GM18873 (cell line): ENCODE results near the gene DAPK1.

Source experiments
- ATAC-seq: cut with Tn5 transposase; IDR thresholded peaks from one replicate; pipeline ENCODE4 v1.9.1; 2021; ENCODE audit warnings: mild to moderate bottlenecking, moderate library complexity, moderate number of reproducible peaks; ENCODE audit not compliant: unreplicated experiment, low FRiP score

The DAPK1 gene

GRCh38 chr9:87586731-87587355 is 89.2 kb downstream of the DAPK1 start:
- ATAC-seq = no peak

DNA sequence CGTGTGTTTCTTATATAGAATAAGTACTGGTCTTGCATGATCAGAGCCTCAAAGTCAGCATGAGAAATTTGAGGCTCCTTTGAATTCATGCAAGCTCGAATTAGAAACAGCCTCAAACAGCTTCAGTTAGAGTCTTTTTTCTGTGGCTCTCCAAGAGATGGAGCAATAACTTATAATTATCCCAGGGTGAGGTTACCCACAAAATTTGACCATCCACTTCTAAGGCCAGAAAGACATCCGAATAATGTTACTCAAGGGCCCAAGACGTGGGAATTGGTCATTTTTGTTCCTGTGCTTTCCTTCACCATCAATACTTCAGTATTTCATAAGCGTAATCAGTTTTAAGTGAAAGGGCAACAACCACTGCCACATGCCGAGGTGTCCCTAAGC is 89.7 kb downstream of the DAPK1 start:
- ATAC-seq = no peak

DNA sequence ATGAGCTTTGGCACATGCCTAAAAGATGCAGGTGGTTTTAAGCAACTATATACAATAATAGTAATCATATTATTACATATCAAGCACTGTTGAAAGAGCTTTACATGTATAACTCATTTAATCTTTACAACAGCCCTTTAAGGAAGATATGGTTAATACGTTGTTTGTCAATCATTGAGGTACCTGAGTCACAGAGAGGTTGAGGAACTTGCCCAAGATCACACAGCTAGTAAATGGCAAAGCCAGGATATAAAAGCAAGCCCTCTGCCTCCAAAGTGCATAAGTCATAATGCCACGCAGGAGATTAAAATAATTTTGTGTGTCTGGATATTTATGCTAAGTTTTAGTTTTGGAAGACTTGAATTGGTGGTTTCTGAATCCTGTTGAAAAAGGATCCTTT is 90.2 kb downstream of the DAPK1 start:
- no peak for ATAC-seq

GRCh38 chr9:87588339-87588738 is 90.7 kb downstream of the DAPK1 start:
- ATAC-seq = no peak

- ATAC-seq = no peak
These were observed 93.3 kb downstream of the DAPK1 start for GRCh38 chr9:87590996-87591395.

DNA sequence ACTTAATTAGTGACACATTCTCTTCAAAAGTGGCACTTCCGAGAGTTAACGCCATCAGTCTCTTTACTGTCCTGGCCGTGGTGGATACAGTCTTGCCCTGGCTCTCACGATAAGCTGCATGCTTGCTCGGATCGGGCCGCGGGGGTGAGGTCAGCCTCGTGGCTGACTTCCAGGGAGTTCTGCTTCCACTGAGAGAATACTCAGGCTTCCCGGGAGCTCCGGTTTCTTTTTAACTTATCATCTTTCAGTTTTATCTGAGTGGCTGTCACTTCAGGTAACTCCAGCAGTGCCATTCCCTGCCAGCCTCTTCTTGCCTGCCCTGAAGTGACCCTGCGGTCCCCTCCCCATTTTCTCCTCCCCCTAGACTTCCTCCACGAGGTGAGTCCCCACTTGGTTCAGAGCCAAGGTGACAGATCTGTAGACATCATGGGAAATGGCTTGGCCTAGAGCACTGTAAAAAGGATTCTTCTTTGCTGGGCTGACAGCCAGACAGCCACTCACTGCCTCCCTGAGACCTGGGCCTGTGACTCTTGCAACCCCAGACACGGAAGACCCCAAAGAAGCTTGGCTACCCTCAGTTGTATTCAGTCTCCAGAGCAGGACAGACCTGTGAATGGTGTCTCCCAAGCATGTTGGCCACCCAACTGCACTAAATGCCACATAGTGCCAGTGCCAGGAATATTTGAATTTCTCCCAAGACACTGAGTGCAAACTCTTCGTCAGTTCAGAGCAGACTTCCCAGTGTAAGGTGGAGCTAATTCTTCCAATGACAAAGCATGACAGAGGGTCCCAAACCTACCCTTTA is 95.1 kb downstream of the DAPK1 start:
- no peak for ATAC-seq

DNA sequence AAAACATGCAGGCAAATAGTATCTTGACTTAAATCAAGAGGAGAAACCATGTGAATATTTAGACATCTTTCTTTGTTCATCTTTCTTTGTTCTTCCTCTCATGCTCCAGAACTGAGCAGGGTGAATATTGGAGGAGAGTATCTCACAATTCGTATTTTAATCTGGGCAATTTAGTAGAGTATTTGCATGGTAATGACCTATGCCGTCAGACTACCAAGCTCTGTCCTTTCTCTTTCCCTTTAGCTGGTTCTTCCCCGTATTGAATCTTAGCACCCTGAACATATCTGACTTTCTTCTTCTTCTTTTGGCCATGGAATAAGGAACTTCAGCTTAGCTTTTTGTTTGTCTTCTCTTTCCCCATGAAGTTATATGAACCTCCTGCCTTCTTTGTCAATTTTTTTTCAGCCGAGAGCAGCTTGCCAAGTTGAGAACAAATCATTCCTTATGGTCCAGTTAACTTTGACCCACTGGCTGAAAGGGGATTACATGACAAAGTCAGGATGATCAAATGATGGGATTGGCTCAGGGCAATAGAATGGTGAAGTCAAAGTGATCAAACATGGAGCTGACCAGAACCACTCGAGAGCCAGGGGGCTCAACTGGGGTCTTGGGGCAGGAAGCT is 95.8 kb downstream of the DAPK1 start:
- ATAC-seq = no peak

- ATAC-seq = no peak
These were observed 96.5 kb downstream of the DAPK1 start for GRCh38 chr9:87594194-87594593.

GRCh38 chr9:87594662-87595061 is 97.0 kb downstream of the DAPK1 start:
- no peak for ATAC-seq

DNA sequence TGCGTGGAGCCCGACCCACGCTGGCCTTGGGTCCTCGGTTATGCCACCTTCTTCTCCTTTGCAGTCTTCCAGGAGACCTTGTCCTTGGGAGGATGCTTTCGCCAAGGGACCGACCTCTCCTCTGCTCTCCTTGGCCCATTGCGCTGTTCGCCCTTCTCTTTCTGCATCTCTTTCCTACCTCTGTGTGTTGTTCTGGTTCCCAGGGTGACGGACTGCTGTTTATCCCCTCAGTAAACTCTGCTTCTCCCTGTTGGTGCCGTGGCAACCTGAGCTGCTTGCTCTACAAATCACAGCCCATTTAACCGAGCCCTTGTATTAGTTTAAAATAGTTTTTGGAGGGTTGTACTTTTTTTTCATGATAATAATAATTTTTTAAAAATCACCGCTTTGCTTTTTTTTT is 97.9 kb downstream of the DAPK1 start:
- ATAC-seq = no peak

GRCh38 chr9:87596862-87597261 is 99.2 kb downstream of the DAPK1 start:
- no peak for ATAC-seq

DNA sequence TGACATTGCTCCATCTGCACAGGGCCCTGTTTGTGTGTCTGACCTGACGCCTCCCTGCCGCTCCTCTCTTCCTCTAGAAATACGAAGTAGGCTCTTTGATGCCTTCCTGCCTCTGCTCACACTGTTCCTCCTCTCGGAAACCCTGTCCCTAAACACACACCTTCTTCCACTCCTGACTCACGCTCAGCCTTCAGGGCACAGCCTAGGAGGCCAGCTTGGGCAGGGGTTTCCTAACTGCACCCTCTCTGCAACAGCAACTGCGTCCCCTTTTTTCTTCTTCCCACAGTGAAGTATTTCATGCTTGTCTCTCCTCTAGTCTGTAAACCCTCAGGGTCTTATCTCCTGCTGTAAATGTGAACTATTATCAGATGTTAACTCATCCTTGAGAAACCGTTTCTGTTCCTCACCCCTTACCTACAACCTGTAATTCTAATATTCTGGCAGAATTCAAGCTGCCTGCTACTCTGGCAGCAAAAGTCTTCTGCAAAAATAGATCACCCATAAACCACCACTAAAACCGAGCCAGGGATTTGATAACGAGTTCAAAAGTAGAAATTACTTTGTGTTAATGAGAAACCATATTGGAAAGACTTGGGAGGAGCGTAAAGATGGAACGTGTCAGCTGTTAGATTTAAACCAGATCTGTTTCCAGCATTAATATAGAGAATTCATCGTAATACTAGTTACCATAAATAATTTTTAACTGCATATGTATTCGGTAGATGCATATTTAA is 100.2 kb downstream of the DAPK1 start:
- ATAC-seq = no peak

- ATAC-seq = no peak
These were observed 102.4 kb downstream of the DAPK1 start for GRCh38 chr9:87599901-87600610.

- no peak for ATAC-seq
These were observed 103.5 kb downstream of the DAPK1 start for GRCh38 chr9:87601176-87601575.

- no peak for ATAC-seq
These were observed 103.9 kb downstream of the DAPK1 start for GRCh38 chr9:87601595-87601994.

DNA sequence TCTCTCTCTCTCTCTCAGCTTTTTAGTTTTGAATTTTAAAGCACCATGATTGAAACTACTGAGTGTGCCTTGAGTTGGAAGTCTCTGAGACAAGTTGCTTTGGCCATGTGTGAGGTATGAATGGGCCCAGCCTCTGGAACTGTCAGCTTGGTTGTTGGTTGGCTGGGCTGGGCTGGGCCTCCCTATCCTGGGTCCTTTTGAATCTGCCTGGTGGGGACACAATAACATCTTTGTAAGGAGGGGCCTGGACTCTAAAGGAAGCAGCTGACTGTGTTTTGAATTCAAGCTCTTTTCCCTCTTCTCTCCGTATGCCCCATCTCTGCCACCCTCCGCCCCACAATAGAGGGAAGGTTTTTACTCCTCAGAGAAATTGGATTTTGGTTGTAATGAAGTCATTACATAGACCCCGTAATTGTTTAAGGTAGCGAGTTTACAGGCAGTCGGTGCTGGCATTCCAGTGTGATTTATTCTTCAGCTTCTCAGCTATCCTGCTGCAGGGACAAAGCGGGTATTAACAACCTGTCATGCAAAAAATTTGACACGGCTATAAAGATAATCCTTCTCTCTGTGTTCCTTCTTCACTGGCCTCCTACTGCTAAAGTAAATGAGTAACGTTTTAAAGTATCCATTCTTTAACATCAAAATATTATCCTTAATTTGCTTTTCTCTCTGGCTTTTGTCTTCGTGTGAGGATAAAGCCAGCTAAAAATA is 105.4 kb downstream of the DAPK1 start:
- no peak for ATAC-seq

- ATAC-seq = no peak
These were observed 106.3 kb downstream of the DAPK1 start for GRCh38 chr9:87603854-87604490.

GRCh38 chr9:87604886-87605588 is 107.4 kb downstream of the DAPK1 start:
- ATAC-seq = no peak

GRCh38 chr9:87605676-87606075 is 108.0 kb downstream of the DAPK1 start:
- no peak for ATAC-seq
